Thyroid gland (tissue), 4 donors: ENCODE results near the gene PSMB3.

Source experiments
- CTCF ChIP-seq, 6 experiments: fragments of 200-600 bp in 3 of 6; fragments of 450-650 bp in 3 of 6; sonication (generic) in 3 of 6; IDR thresholded peaks; one replicate each; pipeline ENCODE4 v1.5.1; 2016 to 2019; ENCODE audit warnings: antibody characterized with exemption in 6 of 6, mild to moderate bottlenecking in 2 of 6, inconsistent platforms in 1 of 6, moderate library complexity in 1 of 6
- POLR2A ChIP-seq, 2 donors: fragments of 450-650 bp; IDR thresholded peaks; one replicate each; pipeline ENCODE4 v1.6.1; 2017; ENCODE audit warnings: antibody characterized with exemption in 2 of 2, mild to moderate bottlenecking in 2 of 2, moderate library complexity in 1 of 2

GRCh38 chr17:38766341-38766740, 13.8 kb downstream of the PSMB3 start:
- TF ChIP-seq CTCF (IDR thresholded peaks at IDR 0.05) (no peak), POLR2A (IDR thresholded peaks at IDR 0.05) (no peak)
